Occipital lobe (tissue), 2 donors: ENCODE measurements around the gene ZCCHC9. TPM values are rescaled to one million over a fixed set of nuclear protein-coding genes. Genes with fewer than 3 reads are reported as not detected.

ENCODE experiments used
- DNase-seq: peaks from one replicate; lab custom pipeline; 2025; lab: John Stamatoyannopoulos, UW
- total RNA-seq: library from RNA; depleted of rRNA; stranded (reverse); fragments of >200 nt; gene quantifications from one replicate; pipeline ENCODE4 v1.2.3, GENCODE V29; 2014

The ZCCHC9 gene
- total RNA-seq, 1 donor from 2014 or later = 10.3 TPM

GRCh38 chr5:81355291-81356251 is 54.2 kb downstream of the ZCCHC9 start:
- DNase-seq = no peak

DNA sequence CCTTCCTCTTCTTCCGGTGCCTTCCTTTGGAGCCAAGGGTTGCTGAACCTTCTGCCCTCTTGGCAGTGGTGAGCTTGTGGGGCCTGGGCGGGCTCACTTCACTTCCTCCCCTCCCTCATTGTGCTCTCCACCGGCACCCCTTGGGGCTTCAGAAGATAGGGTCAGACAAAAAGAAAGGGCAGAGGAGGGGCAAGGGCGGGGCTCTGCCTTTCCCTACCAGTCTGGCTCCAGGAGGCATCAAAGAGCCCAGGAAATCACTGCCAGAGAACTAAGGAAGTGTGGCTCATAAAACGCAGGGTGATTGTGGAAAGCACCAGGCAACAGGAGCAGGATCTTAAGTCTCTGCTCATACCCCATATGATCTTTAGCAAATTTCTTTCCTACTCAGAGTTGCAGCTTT is 57.7 kb downstream of the ZCCHC9 start:
- DNase-seq = no peak

DNA sequence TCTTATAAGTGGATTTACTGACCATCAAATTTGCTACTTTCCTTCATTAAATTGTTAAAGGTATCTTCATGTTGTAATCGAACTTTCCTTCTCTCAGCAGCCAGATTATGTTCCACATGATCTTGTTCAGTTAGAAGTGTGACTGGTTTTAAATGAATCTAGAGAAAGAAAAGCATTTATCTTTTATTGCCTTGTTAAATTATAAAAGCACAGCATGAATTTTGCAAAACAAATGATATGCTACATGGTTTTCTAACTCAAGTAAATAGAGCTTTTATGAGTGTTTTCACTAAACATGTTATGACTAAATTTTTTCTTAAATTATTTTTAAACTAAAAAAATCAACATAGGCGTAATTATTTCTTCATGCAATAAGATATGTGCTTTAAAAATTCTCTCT is 58.5 kb downstream of the ZCCHC9 start:
- DNase-seq = no peak

- no peak for DNase-seq
Measured at GRCh38 chr5:81360640-81361039, 59.3 kb downstream of the ZCCHC9 start.

DNA sequence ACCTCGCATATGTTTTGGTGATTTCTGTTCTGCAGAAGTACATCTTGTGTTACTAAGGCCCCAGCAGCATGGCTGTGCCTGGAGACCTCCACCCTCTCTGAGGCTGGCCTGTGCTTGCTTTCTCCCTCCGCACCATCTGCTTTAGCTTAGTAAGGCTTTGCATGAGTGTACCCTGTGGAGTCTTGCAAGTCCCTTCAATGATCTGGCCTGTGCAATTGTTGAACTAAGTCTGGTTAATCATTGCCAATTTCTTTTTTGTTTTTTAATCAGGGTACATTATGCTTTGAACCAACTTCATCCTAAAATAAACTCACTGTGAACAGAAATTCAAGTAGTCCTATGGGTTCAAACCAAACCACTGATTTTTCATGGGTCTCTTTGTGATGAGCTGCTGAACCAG is 60.2 kb downstream of the ZCCHC9 start:
- no peak for DNase-seq

Other genes with a start within 250 kb of the ZCCHC9 start
- gene CKMT2, start 68.3 kb upstream of the ZCCHC9 start, total RNA-seq = 1.2 TPM
- 2.8 TPM for gene ACOT12, start 92.5 kb downstream of the ZCCHC9 start, total RNA-seq